ENCODE measurements around the gene TBXA2R.

DNA sequence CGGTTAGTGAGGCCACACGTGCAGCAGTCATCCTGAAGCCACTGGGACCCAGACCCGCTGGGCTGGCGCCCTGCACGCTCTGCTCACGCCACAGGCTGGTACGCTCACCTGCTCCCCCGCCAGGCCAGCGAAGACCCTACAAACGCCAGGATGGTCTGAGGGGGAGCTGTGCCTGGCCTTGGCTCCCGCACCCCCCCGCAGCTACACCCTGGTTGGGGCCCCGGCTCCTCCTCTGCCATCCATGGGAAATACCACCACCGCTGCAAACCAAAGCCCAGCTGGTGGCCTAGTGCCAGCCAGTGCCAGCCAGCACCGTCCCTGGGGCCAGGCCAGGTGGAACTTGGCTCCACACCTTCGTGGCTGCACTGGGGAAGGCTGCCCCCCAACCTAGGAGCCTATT is 43.2 kb upstream of the TBXA2R start:
- TF ChIP-seq, protein P1, sequence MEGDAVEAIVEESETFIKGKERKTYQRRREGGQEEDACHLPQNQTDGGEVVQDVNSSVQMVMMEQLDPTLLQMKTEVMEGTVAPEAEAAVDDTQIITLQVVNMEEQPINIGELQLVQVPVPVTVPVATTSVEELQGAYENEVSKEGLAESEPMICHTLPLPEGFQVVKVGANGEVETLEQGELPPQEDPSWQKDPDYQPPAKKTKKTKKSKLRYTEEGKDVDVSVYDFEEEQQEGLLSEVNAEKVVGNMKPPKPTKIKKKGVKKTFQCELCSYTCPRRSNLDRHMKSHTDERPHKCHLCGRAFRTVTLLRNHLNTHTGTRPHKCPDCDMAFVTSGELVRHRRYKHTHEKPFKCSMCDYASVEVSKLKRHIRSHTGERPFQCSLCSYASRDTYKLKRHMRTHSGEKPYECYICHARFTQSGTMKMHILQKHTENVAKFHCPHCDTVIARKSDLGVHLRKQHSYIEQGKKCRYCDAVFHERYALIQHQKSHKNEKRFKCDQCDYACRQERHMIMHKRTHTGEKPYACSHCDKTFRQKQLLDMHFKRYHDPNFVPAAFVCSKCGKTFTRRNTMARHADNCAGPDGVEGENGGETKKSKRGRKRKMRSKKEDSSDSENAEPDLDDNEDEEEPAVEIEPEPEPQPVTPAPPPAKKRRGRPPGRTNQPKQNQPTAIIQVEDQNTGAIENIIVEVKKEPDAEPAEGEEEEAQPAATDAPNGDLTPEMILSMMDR (IDR thresholded peaks at IDR 0.05; ENCODE audit: low read depth, low read length), result no peak
- TF ChIP-seq MAX (IDR thresholded peaks at IDR 0.05; ENCODE audit: low read depth, low read length) (no peak), POLR2A (IDR thresholded peaks at IDR 0.05; ENCODE audit: extremely low read depth, insufficient read length) (no peak)

Measured in NB4 (cell line).